Activated T-helper 1 cell treated with anti-CD3 and anti-CD28 coated beads, Interleukin-12 subunit alpha, Interleukin-12 subunit beta, Interleukin-2, Interleukin-4 antibody, amounts not matched to agents 30 ng/mL and 10 ng/mL and 1 ng/mL, durations not matched to agents 14 hours and 24 hours and 36 hours (primary cell): Measurements from ENCODE around the gene SHMT2. TPM values are rescaled to one million over a fixed set of nuclear protein-coding genes. Genes with fewer than 3 reads are reported as not detected.

ENCODE experiments used
- DNase-seq: peaks from one replicate; pipeline ENCODE4 v3.0.0; 2021; ENCODE audit warnings: low spot score
- H3K27ac Mint-ChIP-seq: one replicate; pipeline ENCODE4 v1.8.0; 2021; ENCODE audit warnings: mild to moderate bottlenecking, mixed read lengths
- H3K27me3 Mint-ChIP-seq: one replicate; pipeline ENCODE4 v1.8.0; 2022; ENCODE audit warnings: mild to moderate bottlenecking, moderate library complexity, mixed read lengths; ENCODE audit not compliant: insufficient read depth
- H3K36me3 Mint-ChIP-seq: one replicate; pipeline ENCODE4 v1.8.0; 2021; ENCODE audit warnings: low read depth, mixed read lengths
- H3K4me1 Mint-ChIP-seq: one replicate; pipeline ENCODE4 v1.8.0; 2021; ENCODE audit warnings: low read depth, mixed read lengths
- H3K4me3 Mint-ChIP-seq: one replicate; pipeline ENCODE4 v1.8.0; 2021; ENCODE audit warnings: mild to moderate bottlenecking, moderate library complexity, mixed read lengths
- H3K9me3 Mint-ChIP-seq: one replicate; pipeline ENCODE4 v1.8.0; 2021; ENCODE audit warnings: mixed read lengths
- intact Hi-C: fragments of 100-400 bp; cut with micrococcal nuclease; formaldehyde crosslinking; loops from one replicate; pipeline ENCODE4 v1.15.1; 2024
- total RNA-seq: library from RNA; stranded (reverse); gene quantifications from 2 replicates; pipeline ENCODE4 v1.2.3, GENCODE V29; 2022

SHMT2 gene
- total RNA-seq: 276 and 280 TPM in 2 replicates

DNA sequence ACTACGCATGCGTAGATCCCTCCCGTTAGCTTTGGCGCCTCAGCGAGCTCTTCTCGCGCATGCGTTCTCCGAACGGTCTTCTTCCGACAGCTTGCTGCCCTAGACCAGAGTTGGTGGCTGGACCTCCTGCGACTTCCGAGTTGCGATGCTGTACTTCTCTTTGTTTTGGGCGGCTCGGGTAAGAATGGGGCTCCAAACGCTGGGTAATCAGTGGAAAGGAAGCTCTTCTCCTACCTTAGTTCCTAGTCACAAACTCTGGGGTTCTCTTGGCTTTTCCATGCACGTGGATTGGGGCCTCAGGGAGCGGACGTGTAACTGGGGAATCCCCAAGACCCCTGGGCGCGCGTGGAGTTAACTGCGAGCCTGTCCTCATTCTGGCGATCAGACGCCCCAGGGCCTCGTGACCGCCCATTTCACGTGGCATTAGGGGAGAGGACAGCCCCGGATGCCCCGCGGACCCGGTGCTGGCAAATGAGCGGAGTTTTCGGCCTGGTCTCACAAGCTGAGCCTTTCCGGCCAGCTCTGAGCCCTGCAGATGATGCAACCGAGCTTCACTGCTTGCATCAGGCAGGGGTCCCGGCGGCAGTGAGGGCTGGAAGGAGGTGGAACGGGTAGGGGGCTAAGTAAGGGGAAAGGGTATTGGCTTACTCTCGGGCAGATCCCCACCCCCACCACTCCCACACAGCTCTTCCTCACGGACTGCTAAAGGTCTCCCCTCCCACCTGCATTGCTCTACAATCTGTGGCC, at the start of gene SHMT2:
SHMT2 (plus strand) TSS at position 78 of the 747 bp plus-strand sequence; CDS start at position 146, 68 bp downstream.
- DNase-seq: peak; percentile 92
- no peaks in the 10 kb centered on the region for H3K9me3 Mint-ChIP-seq
- intact Hi-C loops: loop anchor here (1.0 to 5.0 kb wide), 3 partner anchors 9 to 143 kb away; partner anchors contain the start of gene NAB2
- H3K4me3 Mint-ChIP-seq: peak within 1 kb of the TSS; percentile 98
- peaks cover 30% of the 10 kb centered on the region for H3K36me3 Mint-ChIP-seq
- peaks cover 20% of the 10 kb centered on the region for H3K27me3 Mint-ChIP-seq
- peak within 1 kb of the TSS; percentile 96 for H3K27ac Mint-ChIP-seq
- H3K4me1 Mint-ChIP-seq: peaks cover 64% of the 10 kb centered on the region

DNA sequence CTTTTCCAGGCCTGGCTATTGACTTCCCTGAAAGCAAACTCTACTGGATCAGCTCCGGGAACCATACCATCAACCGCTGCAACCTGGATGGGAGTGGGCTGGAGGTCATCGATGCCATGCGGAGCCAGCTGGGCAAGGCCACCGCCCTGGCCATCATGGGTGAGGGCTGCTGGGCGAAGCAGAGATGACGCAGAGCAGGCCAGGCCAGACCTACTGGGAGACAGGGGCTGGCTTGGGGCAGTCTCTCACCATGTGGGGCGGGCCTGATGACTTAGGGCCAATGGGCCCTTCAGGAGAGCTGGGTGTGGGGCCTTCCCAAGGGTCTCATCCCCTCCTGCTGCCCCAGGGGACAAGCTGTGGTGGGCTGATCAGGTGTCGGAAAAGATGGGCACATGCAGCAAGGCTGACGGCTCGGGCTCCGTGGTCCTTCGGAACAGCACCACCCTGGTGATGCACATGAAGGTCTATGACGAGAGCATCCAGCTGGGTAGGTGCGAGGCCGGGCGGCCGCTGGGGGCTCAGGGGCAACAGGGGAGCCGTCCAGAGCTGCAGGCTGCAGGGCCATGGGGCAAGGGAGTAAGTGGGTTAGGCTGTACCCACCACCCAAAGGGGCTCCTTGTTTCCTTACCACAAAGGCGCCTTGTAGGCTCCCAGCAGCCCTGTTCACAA, 49.1 kb upstream of the SHMT2 start:
- Mint-ChIP-seq H3K4me1 (peaks cover 6% of the 10 kb centered on the region), H3K27ac (no peak overlapping the region), H3K9me3 (no peaks in the 10 kb centered on the region), H3K27me3 (peaks cover 3% of the 10 kb centered on the region), H3K4me3 (no peak overlapping the region), H3K36me3 (no peaks in the 10 kb centered on the region)
- intact Hi-C loops: no loop called here
- no peak for DNase-seq

DNA sequence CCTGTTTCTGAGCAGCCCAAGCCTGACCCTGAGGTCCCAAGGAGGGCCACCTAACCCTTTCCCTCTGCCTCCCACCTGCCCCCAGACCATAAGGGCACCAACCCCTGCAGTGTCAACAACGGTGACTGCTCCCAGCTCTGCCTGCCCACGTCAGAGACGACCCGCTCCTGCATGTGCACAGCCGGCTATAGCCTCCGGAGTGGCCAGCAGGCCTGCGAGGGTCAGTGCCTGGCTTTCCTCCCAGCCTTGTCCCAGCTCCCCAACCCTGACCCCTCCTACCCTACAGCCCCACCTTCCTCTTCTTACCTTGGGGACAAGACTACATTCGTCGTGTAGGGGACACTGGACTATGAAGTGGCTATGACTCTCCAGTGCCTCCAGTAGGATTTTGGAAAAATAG, 48.4 kb upstream of the SHMT2 start:
- DNase-seq: no peak
- peaks cover 6% of the 10 kb centered on the region for H3K4me1 Mint-ChIP-seq
- H3K9me3 Mint-ChIP-seq: no peaks in the 10 kb centered on the region

DNA sequence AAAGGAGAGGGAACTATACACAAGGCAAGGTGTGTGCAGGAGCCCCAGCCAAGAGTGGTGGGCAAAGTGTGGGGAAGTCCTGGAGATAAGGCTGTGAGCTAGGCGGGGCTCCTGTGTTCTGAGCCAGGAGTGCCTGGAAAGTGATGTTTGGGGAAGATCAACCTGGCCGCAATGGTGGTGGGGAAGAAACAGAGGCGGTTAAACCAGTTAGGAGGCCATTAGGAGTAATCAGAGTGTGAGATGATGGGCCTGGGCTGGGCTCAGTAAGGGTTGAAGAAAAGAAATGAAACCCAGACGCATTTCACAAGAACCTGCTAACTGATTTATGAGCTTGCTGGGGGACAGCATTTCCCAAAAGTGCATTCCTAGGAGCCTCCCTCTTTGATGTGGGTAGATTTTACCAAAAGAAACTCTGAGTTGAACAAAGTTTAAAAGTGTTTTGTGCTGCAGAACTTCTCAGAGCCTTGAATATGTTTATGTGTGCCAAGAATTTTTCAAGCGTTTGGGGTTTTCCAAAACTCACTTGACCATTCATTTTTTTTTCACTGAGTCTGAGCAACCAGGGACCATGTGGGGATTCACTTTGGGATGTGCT, 47.9 kb upstream of the SHMT2 start:
- intact Hi-C loops: no loop called here
- Mint-ChIP-seq H3K36me3 (no peaks in the 10 kb centered on the region), H3K4me3 (no peak overlapping the region), H3K27ac (no peak overlapping the region), H3K27me3 (peaks cover 3% of the 10 kb centered on the region), H3K9me3 (no peaks in the 10 kb centered on the region), H3K4me1 (peaks cover 6% of the 10 kb centered on the region)
- no peak for DNase-seq

More for the DNA sequence above, 48.4 kb upstream of the SHMT2 start:
- H3K36me3 Mint-ChIP-seq: no peaks in the 10 kb centered on the region
- intact Hi-C loops: no loop called here
- no peak overlapping the region for H3K4me3 Mint-ChIP-seq
- H3K27ac Mint-ChIP-seq: no peak overlapping the region
- H3K27me3 Mint-ChIP-seq: peaks cover 3% of the 10 kb centered on the region

DNA sequence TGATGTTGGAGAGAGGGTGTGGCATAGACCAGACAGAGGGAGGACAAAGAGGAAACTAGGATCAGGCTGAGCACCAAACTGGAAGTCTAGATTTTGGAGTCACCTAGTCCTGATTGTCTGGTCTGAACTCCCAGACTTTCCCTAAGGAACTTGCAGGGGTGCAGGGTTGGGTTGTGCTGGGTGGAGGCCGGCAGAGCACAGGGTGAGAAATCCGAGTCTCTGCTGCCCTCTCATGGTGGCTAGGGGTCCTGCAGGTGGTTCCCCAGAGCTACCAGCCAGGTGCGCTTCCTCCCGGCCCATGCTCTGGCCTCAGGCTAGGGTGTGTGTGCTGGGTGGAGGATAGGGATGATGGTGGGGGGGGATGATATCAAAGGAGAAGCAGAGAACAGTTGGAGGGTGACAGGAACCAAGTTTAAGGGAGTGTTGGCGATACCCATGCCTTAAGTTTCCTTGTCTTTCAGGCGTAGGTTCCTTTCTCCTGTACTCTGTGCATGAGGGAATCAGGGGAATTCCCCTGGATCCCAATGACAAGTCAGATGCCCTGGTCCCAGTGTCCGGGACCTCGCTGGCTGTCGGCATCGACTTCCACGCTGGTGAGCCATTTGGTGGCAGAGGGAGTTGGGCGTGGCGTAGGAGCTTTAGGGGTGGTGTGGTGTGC, 46.5 kb upstream of the SHMT2 start:
- H3K4me3 Mint-ChIP-seq: no peak overlapping the region
- intact Hi-C loops: loop anchor here (1.0 kb wide), 4 partner anchors 59 to 426 kb away; no protein-coding TSS in a partner anchor
- no peaks in the 10 kb centered on the region for H3K9me3 Mint-ChIP-seq
- H3K27me3 Mint-ChIP-seq: peaks cover 6% of the 10 kb centered on the region
- no peaks in the 10 kb centered on the region for H3K36me3 Mint-ChIP-seq
- H3K4me1 Mint-ChIP-seq: peaks cover 6% of the 10 kb centered on the region
- peak; percentile 65 for DNase-seq
- peak overlapping the region; percentile 34 for H3K27ac Mint-ChIP-seq

GRCh38 chr12:57183939-57184725, 45.4 kb upstream of the SHMT2 start:
- intact Hi-C loops: loop anchor here (1.0 kb wide), 4 partner anchors 60 to 427 kb away; no protein-coding TSS in a partner anchor
- Mint-ChIP-seq H3K4me3 (no peak overlapping the region), H3K36me3 (no peaks in the 10 kb centered on the region), H3K27ac (no peak overlapping the region), H3K4me1 (peaks cover 6% of the 10 kb centered on the region), H3K27me3 (peaks cover 4% of the 10 kb centered on the region), H3K9me3 (no peaks in the 10 kb centered on the region)
- no peak for DNase-seq

GRCh38 chr12:57185403-57185802, 44.1 kb upstream of the SHMT2 start:
- no peak overlapping the region for H3K27ac Mint-ChIP-seq
- DNase-seq: no peak
- H3K36me3 Mint-ChIP-seq: no peaks in the 10 kb centered on the region
- no peak overlapping the region for H3K4me3 Mint-ChIP-seq
- intact Hi-C loops: no loop called here
- H3K27me3 Mint-ChIP-seq: peaks cover 4% of the 10 kb centered on the region
- H3K4me1 Mint-ChIP-seq: peaks cover 6% of the 10 kb centered on the region
- H3K9me3 Mint-ChIP-seq: no peaks in the 10 kb centered on the region

GRCh38 chr12:57185906-57186508, 43.5 kb upstream of the SHMT2 start:
- Mint-ChIP-seq H3K27me3 (peaks cover 4% of the 10 kb centered on the region), H3K4me1 (peaks cover 6% of the 10 kb centered on the region), H3K36me3 (no peaks in the 10 kb centered on the region), H3K9me3 (no peaks in the 10 kb centered on the region), H3K27ac (no peak overlapping the region), H3K4me3 (no peak overlapping the region)
- no peak for DNase-seq
- intact Hi-C loops: no loop called here

DNA sequence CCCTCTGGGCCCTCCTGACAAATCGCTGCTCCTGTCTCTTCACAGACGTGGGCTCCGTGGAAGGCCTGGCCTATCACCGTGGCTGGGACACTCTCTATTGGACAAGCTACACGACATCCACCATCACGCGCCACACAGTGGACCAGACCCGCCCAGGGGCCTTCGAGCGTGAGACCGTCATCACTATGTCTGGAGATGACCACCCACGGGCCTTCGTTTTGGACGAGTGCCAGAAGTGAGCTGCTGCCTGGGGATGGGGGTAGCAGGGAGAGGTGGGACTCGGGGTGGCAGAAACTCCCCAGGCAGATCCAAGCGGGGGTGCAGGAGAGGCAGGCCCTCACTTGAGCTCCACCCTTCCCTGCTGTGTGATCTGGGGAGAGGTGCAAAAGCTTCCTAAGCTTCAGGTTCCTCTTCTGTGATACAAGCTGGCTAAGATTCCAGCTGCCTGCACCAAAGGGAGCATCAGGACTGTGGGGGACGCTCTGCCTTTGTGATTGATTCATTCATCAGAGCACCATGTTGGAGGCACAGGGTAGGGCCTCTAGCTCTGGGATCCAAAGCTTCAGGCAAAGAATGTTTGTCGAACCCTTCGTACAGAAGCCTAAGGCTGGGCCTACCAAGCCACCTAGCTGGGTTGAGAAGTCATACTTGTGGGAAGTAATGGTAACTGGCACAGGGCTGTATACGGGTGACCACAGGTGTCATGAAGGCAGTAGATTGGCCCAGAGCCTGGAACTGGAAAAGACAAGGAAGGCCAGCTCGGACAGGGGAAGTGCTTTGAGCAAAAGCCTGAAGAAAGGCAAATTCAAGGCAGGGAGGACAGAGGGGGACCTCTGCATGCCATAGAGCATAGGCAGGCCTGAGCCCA, 42.1 kb upstream of the SHMT2 start:
- Mint-ChIP-seq H3K27ac (no peak overlapping the region), H3K4me1 (peaks cover 6% of the 10 kb centered on the region), H3K4me3 (no peak overlapping the region), H3K27me3 (peaks cover 4% of the 10 kb centered on the region), H3K9me3 (no peaks in the 10 kb centered on the region), H3K36me3 (no peaks in the 10 kb centered on the region)
- intact Hi-C loops: no loop called here
- no peak for DNase-seq

DNA sequence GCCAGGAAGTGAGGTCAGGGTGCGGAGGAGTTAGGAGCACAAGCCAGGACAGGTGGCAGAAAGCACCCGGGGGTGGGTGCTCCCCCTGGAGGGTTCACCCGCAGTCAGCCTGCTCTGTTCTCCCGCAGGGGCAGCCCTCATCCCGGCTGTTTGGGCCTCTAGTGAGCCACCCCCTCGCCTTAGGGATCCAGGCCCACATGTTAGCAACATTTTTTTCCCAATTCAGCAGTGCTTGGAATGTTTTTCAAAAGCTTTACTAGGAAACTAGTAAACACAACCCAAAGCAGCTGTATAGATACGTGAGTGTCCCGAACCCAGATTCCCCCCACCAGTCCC, 41.5 kb upstream of the SHMT2 start:
- peaks cover 1% of the 10 kb centered on the region for H3K4me1 Mint-ChIP-seq
- no peak overlapping the region for H3K27ac Mint-ChIP-seq
- no peaks in the 10 kb centered on the region for H3K9me3 Mint-ChIP-seq

DNA sequence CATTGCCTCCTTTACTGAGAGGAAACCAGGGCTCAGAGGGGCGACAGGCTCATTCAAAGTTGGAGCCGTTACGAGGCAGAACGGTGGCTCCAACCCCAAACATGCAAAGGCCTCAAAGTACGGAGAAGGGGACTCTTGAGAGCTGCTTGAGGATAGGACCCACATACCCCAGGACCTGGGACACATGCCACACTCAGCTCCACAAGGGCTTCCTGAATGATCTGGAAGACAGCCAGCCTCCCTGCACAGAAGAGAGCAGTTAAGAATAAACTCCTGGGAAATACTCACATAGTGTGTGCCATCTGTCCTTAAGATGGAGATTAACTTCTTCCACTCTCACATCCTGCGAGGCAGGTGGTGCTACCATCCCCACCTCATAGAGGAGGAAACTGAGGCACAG, 39.5 kb upstream of the SHMT2 start:
- Mint-ChIP-seq H3K27me3 (peaks cover 3% of the 10 kb centered on the region), H3K9me3 (no peaks in the 10 kb centered on the region), H3K4me3 (no peak overlapping the region), H3K27ac (no peak overlapping the region), H3K4me1 (no peaks in the 10 kb centered on the region), H3K36me3 (no peaks in the 10 kb centered on the region)
- intact Hi-C loops: no loop called here
- DNase-seq: no peak

More for the DNA sequence above, 41.5 kb upstream of the SHMT2 start:
- Mint-ChIP-seq H3K27me3 (peaks cover 3% of the 10 kb centered on the region), H3K4me3 (no peak overlapping the region), H3K36me3 (no peaks in the 10 kb centered on the region)
- DNase-seq: no peak
- intact Hi-C loops: no loop called here
